ENCODE results near the gene CTBP2. TPM values are rescaled to one million over a fixed set of nuclear protein-coding genes. Genes with fewer than 3 reads are reported as not detected.

Gene CTBP2
- total and polyA plus RNA-seq, 8 donors, result 21.4 to 60.8 (median 31.1) TPM

- DNase-seq, result peak in 3 of 6 donors; percentile 16 to 41 (median 32)
- WGBS, 2 donors, result 86 to 90% methylated on average over 27 of the region's 27 CpGs
- ATAC-seq, result no peak
- Histone ChIP-seq H3K27ac (no peak overlapping the region), H3K36me3 (no peaks in the 10 kb centered on the region), H3K27me3 (no peaks in the 10 kb centered on the region), H3K4me1 (peaks cover 0 to 14% (median 6%) of the 10 kb centered on the region in 3 donors), H3K4me3 (no peak overlapping the region), H3K9me3 (no peaks in the 10 kb centered on the region)
- no peak for TF ChIP-seq CTCF (IDR thresholded peaks at IDR 0.05)
- no peak for FAIRE-seq
- intact Hi-C loops (cut with DNase I), result no loop called here
Observed at GRCh38 chr10:125011926-125012705, 148.2 kb downstream of the CTBP2 start.

GRCh38 chr10:125011171-125011925 lies 149.0 kb downstream of the CTBP2 start:
- no peak for TF ChIP-seq CTCF (IDR thresholded peaks at IDR 0.05)
- ATAC-seq (no peak), DNase-seq (peak in 3 of 6 donors; percentile 5 to 44 (median 25)), FAIRE-seq (no peak)
- Histone ChIP-seq H3K4me1 (peaks cover 0 to 14% (median 6%) of the 10 kb centered on the region in 3 donors), H3K36me3 (peaks cover 0 to 2% (median 0%) of the 10 kb centered on the region in 3 donors), H3K4me3 (no peak overlapping the region), H3K27ac (no peak overlapping the region), H3K27me3 (no peaks in the 10 kb centered on the region), H3K9me3 (no peaks in the 10 kb centered on the region)
- intact Hi-C loops (cut with DNase I), result no loop called here
- WGBS, 2 donors, result 84 to 86% methylated on average over 16 of the region's 16 CpGs

- ATAC-seq (no peak), FAIRE-seq (no peak), DNase-seq (peak in 2 of 6 donors; percentile 2 to 8)
- Histone ChIP-seq H3K9me3 (no peaks in the 10 kb centered on the region), H3K27me3 (no peaks in the 10 kb centered on the region), H3K4me1 (peaks cover 0 to 14% (median 6%) of the 10 kb centered on the region in 3 donors), H3K4me3 (no peak overlapping the region), H3K27ac (no peak overlapping the region), H3K36me3 (peaks cover 0 to 5% (median 0%) of the 10 kb centered on the region in 3 donors)
- intact Hi-C loops (cut with DNase I), result no loop called here
- 80 to 85% methylated on average over 5 of the region's 5 CpGs for WGBS, 2 donors
- TF ChIP-seq CTCF (IDR thresholded peaks at IDR 0.05), result no peak
Observed at GRCh38 chr10:125010362-125010761, 150.0 kb downstream of the CTBP2 start.

GRCh38 chr10:125009661-125010161 lies 150.7 kb downstream of the CTBP2 start:
- intact Hi-C loops (cut with DNase I), result no loop called here
- Histone ChIP-seq H3K27me3 (no peaks in the 10 kb centered on the region), H3K4me3 (no peak overlapping the region), H3K9me3 (no peaks in the 10 kb centered on the region), H3K4me1 (peaks cover 0 to 14% (median 3%) of the 10 kb centered on the region in 3 donors), H3K36me3 (peaks cover 0 to 5% (median 0%) of the 10 kb centered on the region in 3 donors), H3K27ac (peak overlapping the region in 2 of 4 donors; percentile 49 to 56)
- TF ChIP-seq CTCF (IDR thresholded peaks at IDR 0.05), result no peak
- DNase-seq, result peak in 3 of 6 donors; percentile 20 to 44 (median 37)
- WGBS, 2 donors, result 71% methylated on average over 15 of the region's 15 CpGs
- no peak for ATAC-seq
- no peak for FAIRE-seq
